ENCODE data around the gene C13orf46. TPM values are rescaled to one million over a fixed set of nuclear protein-coding genes. Genes with fewer than 3 reads are reported as not detected.
A peak's percentile ranks its signal among the peaks of the same experiment; 100 is the strongest.

C13orf46 gene
- total and polyA plus RNA-seq, 8 donors, result 2.9 to 23.1 (median 10.6) TPM

DNA sequence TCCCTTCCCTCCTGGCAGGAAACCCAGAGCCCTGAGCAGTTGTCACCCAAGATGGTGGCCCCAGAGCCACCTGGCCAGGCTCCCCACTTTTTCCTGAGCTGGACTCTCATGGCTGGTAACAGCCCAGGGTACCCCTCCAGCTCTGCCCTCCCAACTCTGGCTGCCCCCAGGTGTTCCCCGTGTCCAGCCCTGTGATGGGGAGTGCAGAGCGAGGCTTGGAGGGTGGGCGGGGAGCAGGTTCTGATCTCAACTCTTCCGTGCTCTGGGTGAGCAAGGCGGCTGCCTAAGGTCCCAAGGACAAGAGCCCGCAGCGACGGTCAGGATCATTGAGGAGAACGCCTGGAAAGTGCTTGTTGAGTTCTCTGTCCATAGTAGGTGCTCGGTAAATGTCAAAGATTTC, 55.3 kb downstream of the C13orf46 start:
- Histone ChIP-seq H3K9me3 (no peaks in the 10 kb centered on the region), H3K27me3 (no peaks in the 10 kb centered on the region), H3K27ac (no peak overlapping the region), H3K36me3 (no peaks in the 10 kb centered on the region), H3K4me1 (no peaks in the 10 kb centered on the region), H3K4me3 (no peak overlapping the region)
- DNase-seq (peak in 2 of 6 donors; percentile 9 to 35), FAIRE-seq (no peak), ATAC-seq (no peak)
- WGBS, 2 donors, result 86 to 91% methylated on average over 10 of the region's 10 CpGs
- intact Hi-C loops (cut with DNase I), result no loop called here
- TF ChIP-seq CTCF (IDR thresholded peaks at IDR 0.05), result no peak

GRCh38 chr13:113917594-113918371, 56.1 kb downstream of the C13orf46 start:
- H3K4me1 ChIP-seq, result no peaks in the 10 kb centered on the region
- H3K9me3 ChIP-seq, result no peaks in the 10 kb centered on the region
- no peak for ATAC-seq
- no peak overlapping the region for H3K27ac ChIP-seq
- intact Hi-C loops (cut with DNase I), result no loop called here
- no peaks in the 10 kb centered on the region for H3K36me3 ChIP-seq
- FAIRE-seq, result no peak
- 70 to 79% methylated on average over 28 to 29 of the region's 29 CpGs for WGBS, 2 donors
- H3K27me3 ChIP-seq, result no peaks in the 10 kb centered on the region
- TF ChIP-seq CTCF (IDR thresholded peaks at IDR 0.05), result no peak
- DNase-seq, result peak in 2 of 6 donors; percentile 11 to 37
- no peak overlapping the region for H3K4me3 ChIP-seq

DNA sequence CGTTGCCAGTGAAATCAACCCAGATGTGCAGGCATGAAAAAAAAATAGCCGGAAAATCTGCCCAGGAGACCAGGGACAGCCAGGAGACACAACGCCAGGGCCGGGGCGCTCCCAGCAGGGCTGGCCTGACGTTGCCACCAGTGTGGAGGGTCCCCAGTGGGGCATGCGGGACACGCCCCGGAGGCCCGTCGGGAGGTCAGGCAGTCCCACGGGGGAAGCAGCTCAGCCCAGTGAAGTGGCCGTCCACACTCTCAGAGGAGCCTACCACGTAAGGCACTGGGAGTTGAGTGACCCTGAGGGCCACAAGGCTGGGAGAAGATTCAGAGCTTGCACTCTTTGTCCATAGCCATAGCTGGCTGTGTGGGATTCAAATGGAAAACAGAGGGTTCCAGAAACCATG, 56.8 kb downstream of the C13orf46 start:
- ATAC-seq (no peak), DNase-seq (peak in 2 of 6 donors; percentile 13 to 49), FAIRE-seq (no peak)
- Histone ChIP-seq H3K4me1 (no peaks in the 10 kb centered on the region), H3K27me3 (no peaks in the 10 kb centered on the region), H3K36me3 (no peaks in the 10 kb centered on the region), H3K9me3 (no peaks in the 10 kb centered on the region), H3K4me3 (no peak overlapping the region), H3K27ac (no peak overlapping the region)
- TF ChIP-seq CTCF (IDR thresholded peaks at IDR 0.05), result no peak
- 67 to 77% methylated on average over 14 of the region's 14 CpGs for WGBS, 2 donors
- intact Hi-C loops (cut with DNase I), result no loop called here

DNA sequence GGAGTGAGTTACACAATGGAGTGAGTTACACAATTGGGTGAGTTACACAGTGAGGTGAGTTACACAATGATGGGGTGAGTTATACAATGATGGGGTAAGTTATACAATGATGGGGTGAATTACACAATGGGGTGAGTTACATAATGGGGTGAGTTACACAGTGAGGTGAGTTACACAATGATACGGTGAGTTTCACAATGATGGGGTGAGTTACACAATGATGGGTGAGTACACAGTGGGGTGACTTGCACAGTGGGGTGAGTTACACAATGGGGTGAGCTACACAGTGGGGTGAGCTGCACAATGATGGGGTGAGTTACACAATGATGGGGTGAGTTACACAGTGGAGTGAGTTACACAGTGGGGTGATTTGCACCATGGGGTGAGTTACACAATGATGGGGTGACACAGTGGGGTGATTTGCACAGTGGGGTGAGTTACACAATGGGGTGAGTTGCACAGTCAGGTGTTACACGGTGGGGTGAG, 57.5 kb downstream of the C13orf46 start:
- DNase-seq (no peak), ATAC-seq (peak in 1 of 4 donors; percentile 27), FAIRE-seq (no peak)
- Histone ChIP-seq H3K4me1 (no peaks in the 10 kb centered on the region), H3K9me3 (no peaks in the 10 kb centered on the region), H3K27me3 (no peaks in the 10 kb centered on the region), H3K4me3 (no peak overlapping the region), H3K27ac (no peak overlapping the region), H3K36me3 (no peaks in the 10 kb centered on the region)
- TF ChIP-seq CTCF (IDR thresholded peaks at IDR 0.05), result no peak
- intact Hi-C loops (cut with DNase I), result no loop called here
- 58 to 63% methylated on average over 2 of the region's 2 CpGs for WGBS, 2 donors

DNA sequence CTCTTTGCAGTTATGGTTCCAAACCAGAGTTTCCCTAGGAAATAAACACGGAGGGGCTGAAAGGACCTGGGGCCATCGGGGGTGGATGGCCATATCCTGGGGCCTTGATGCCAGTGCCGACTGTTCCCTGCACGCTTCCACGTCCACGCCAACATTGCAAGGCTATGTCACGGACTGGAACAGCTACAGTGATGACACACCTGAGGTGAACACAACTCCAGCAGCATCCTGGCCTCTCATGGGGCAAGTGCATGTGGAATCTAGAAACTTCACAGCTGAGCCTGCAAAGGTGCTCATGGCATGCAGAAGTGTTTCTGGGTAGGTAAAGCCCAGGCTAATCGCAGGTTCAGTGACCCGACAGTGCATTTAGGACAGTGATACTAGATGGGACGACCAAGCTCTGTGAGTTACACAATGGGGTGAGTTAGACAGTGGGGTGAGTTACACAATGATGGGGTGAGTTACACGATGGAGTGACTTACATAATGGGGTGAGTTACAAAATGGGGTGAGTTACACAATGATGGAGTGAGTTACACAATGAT, 58.0 kb downstream of the C13orf46 start:
- Histone ChIP-seq H3K27me3 (no peaks in the 10 kb centered on the region), H3K4me3 (no peak overlapping the region), H3K36me3 (no peaks in the 10 kb centered on the region), H3K4me1 (no peaks in the 10 kb centered on the region), H3K27ac (no peak overlapping the region), H3K9me3 (no peaks in the 10 kb centered on the region)
- FAIRE-seq (no peak), ATAC-seq (peak in 1 of 4 donors; percentile 25), DNase-seq (peak in 2 of 6 donors; percentile 7 to 18)
- WGBS, 2 donors, result 66 to 77% methylated on average over 11 of the region's 11 CpGs
- TF ChIP-seq CTCF (IDR thresholded peaks at IDR 0.05), result no peak
- intact Hi-C loops (cut with DNase I), result no loop called here
